Activated CD4-positive, alpha-beta T cell treated with anti-CD3 and anti-CD28 coated beads, Interleukin-2, amount 50 U/mL, for 48 hours (primary cell): ENCODE results near the gene SPAG6.
"Not testable (repeated sequence)": the region's sequence is repeated elsewhere in the genome, so short reads cannot be mapped to it uniquely, and the experiment has no call there.

Experiments used
- DNase-seq, 2 experiments: peaks; one replicate each; pipeline ENCODE4 v3.0.0-alpha.2; 2020

Gene SPAG6

GRCh38 chr10:22345301-22346095 lies at the start of gene SPAG6:
Gene SPAG6 (plus strand): TSS chr10:22345496. CDS start chr10:22345612, 116 bp downstream.
- DNase-seq: peak; percentile 59

GRCh38 chr10:22301193-22301592 lies 44.1 kb upstream of the SPAG6 start:
- DNase-seq: no peak

GRCh38 chr10:22303461-22303860 lies 41.8 kb upstream of the SPAG6 start:
- no peak for DNase-seq

GRCh38 chr10:22305721-22306120 lies 39.6 kb upstream of the SPAG6 start:
- DNase-seq: no peak

- peak in 1 of 2 experiments; percentile 23 for DNase-seq
Observed at GRCh38 chr10:22308390-22308789, 36.9 kb upstream of the SPAG6 start.

- no peak for DNase-seq
Observed at GRCh38 chr10:22309180-22310000, 35.9 kb upstream of the SPAG6 start.

GRCh38 chr10:22310012-22310411 lies 35.3 kb upstream of the SPAG6 start:
- DNase-seq: not testable (repeated sequence)

- no peak for DNase-seq
Observed at GRCh38 chr10:22310928-22311327, 34.4 kb upstream of the SPAG6 start.

- DNase-seq: no peak
Observed at GRCh38 chr10:22314852-22315251, 30.4 kb upstream of the SPAG6 start.

GRCh38 chr10:22315455-22316285 lies 29.6 kb upstream of the SPAG6 start:
- DNase-seq: no peak

- peak; percentile 77 to 80 for DNase-seq
Observed at GRCh38 chr10:22316286-22317075, 28.8 kb upstream of the SPAG6 start, which contains the start of gene COMMD3. Gene COMMD3 (plus strand): TSS chr10:22316388. CDS start chr10:22316418, 30 bp downstream.

GRCh38 chr10:22317076-22317370 lies 28.3 kb upstream of the SPAG6 start:
- peak in 1 of 2 experiments; percentile 35 for DNase-seq

GRCh38 chr10:22317771-22318565 lies 27.3 kb upstream of the SPAG6 start:
- no peak for DNase-seq

- DNase-seq: no peak
Observed at GRCh38 chr10:22318772-22319171, 26.5 kb upstream of the SPAG6 start.

GRCh38 chr10:22319547-22319979 lies 25.7 kb upstream of the SPAG6 start:
- no peak for DNase-seq

- no peak for DNase-seq
Observed at GRCh38 chr10:22319980-22320558, 25.2 kb upstream of the SPAG6 start.

- peak; percentile 70 to 75 for DNase-seq
Observed at GRCh38 chr10:22320591-22321155, 24.6 kb upstream of the SPAG6 start, which contains the start of gene BMI1. Gene BMI1 (plus strand): TSS chr10:22321099. CDS start chr10:22326450, 5,351 bp downstream.

GRCh38 chr10:22321156-22321923 lies 24.0 kb upstream of the SPAG6 start:
- DNase-seq: peak; percentile 58 to 66

- DNase-seq: peak in 1 of 2 experiments; percentile 22
Observed at GRCh38 chr10:22321924-22322640, 23.2 kb upstream of the SPAG6 start.
